Measurements from ENCODE around the gene ZBED6. TPM values are rescaled to one million over a fixed set of nuclear protein-coding genes. Genes with fewer than 3 reads are reported as not detected.
"Not testable (repeated sequence)": the region's sequence is repeated elsewhere in the genome, so short reads cannot be mapped to it uniquely, and the experiment has no call there.

ZBED6 gene
- total RNA-seq, 2 donors from 2014 or later, result 24.4 to 26.7 TPM

- ATAC-seq (no peak), DNase-seq (no peak)
- intact Hi-C loops (cut with DNase I, micrococcal nuclease), result no loop called here
Observed at GRCh38 chr1:203826175-203826574, 30.8 kb downstream of the ZBED6 start.

GRCh38 chr1:203828002-203828401, 32.6 kb downstream of the ZBED6 start:
- intact Hi-C loops (cut with DNase I, micrococcal nuclease), result no loop called here
- ATAC-seq (no peak), DNase-seq (no peak)

GRCh38 chr1:203828503-203828902, 33.1 kb downstream of the ZBED6 start:
- intact Hi-C loops (cut with DNase I, micrococcal nuclease), result no loop called here
- ATAC-seq, result no peak
- DNase-seq, result no peak

DNA sequence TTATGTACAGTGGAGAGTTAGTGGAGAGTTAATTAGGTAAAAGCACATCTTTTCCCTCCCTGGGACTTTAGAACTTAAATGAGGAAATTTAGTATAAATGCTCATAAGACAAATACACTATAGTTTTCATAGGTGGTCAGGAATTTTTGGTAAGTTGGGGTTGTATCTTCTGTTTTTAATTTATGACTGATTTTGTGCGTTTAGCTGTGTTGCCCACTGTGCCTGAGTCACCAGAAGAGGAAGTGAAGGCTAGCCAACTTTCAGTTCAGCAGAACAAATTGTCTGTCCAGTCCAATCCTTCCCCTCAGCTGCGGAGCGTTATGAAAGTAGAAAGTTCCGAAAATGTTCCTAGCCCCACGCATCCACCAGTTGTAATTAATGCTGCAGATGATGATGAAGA, 33.8 kb downstream of the ZBED6 start:
- intact Hi-C loops (cut with DNase I, micrococcal nuclease); DNase-seq; ATAC-seq: not testable (repeated sequence)

DNA sequence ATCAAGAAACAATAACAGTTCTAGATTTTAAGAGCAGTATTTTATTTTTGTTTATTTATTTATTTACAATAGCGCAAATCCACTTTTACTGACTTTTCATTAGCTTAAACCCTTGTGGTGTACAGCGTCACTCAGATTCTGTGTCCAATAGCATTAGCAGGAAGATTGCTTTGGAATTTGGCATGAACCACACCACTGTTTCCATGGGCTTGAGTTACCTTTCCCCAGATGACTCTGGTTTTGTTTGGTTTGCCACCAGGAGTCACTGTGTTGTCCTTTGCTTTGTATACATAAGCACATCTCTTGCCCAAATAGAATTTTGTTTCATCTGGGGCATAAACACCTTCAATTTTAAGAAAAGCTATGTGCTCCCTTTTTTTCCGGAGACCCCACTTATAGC, 40.1 kb downstream of the ZBED6 start:
- no peak for ATAC-seq
- no peak for DNase-seq
- intact Hi-C loops (cut with DNase I, micrococcal nuclease), result no loop called here

- intact Hi-C loops (cut with DNase I, micrococcal nuclease), result no loop called here
- ATAC-seq (no peak), DNase-seq (no peak)
Observed at GRCh38 chr1:203839081-203839480, 43.7 kb downstream of the ZBED6 start.

- ATAC-seq (no peak), DNase-seq (no peak)
- intact Hi-C loops (cut with DNase I, micrococcal nuclease), result no loop called here
Observed at GRCh38 chr1:203840208-203840808, 44.9 kb downstream of the ZBED6 start.

GRCh38 chr1:203842559-203842876, 47.1 kb downstream of the ZBED6 start:
- intact Hi-C loops (cut with DNase I, micrococcal nuclease), result no loop called here
- ATAC-seq (no peak), DNase-seq (no peak)

GRCh38 chr1:203843435-203843834, 48.0 kb downstream of the ZBED6 start:
- intact Hi-C loops (cut with DNase I, micrococcal nuclease), result no loop called here
- ATAC-seq, result no peak
- DNase-seq, result no peak

Other genes starting within 250 kb of the ZBED6 start
- 10 to 100 TPM; 17.4 to 55.8 TPM for gene ATP2B4, start 168.8 kb upstream of the ZBED6 start, total RNA-seq
- gene LAX1, start 30.4 kb upstream of the ZBED6 start, total RNA-seq, result 1 to 10 TPM in 1 of 2 donors, under 1 TPM in 1; 0.98 to 3.5 TPM
- 10 to 100 TPM; 65.0 to 71.9 TPM for gene ZC3H11A, start within 50 bp of the ZBED6 start, total RNA-seq
- 10 to 100 TPM; 52.1 to 71.4 TPM for gene SNRPE, start 66.0 kb downstream of the ZBED6 start, total RNA-seq

All from left colon (tissue), 2 donors.